GM11168 (cell line): ENCODE data around the gene ZNRF3.
"Not testable (repeated sequence)": the region's sequence is repeated elsewhere in the genome, so short reads cannot be mapped to it uniquely, and the experiment has no call there.

Experiments used
- in situ Hi-C: fragments of 300-500 bp; cut with MboI; formaldehyde crosslinking; loops from one replicate; pipeline ENCODE4 v1.12.0; 2022; ENCODE audit warnings: low sequenced_read_pairs; ENCODE audit not compliant: unreplicated experiment

ZNRF3 gene

GRCh38 chr22:28999919-29000556 is 116.7 kb downstream of the ZNRF3 start:
- in situ Hi-C loops = no loop called here

- in situ Hi-C loops = no loop called here
These were observed 117.3 kb downstream of the ZNRF3 start for GRCh38 chr22:29000641-29001040.

GRCh38 chr22:29002603-29003002 is 119.2 kb downstream of the ZNRF3 start:
- in situ Hi-C loops = no loop called here

- in situ Hi-C loops = no loop called here
These were observed 120.2 kb downstream of the ZNRF3 start for GRCh38 chr22:29003552-29003951.

GRCh38 chr22:29003975-29004646 is 120.7 kb downstream of the ZNRF3 start:
- in situ Hi-C loops = no loop called here

- in situ Hi-C loops = no loop called here
These were observed 121.4 kb downstream of the ZNRF3 start for GRCh38 chr22:29004647-29005371.

- in situ Hi-C loops = not testable (repeated sequence)
These were observed 122.4 kb downstream of the ZNRF3 start for GRCh38 chr22:29005754-29006153.

- in situ Hi-C loops = no loop called here
These were observed 123.0 kb downstream of the ZNRF3 start for GRCh38 chr22:29006346-29006745.

- in situ Hi-C loops = no loop called here
These were observed 125.8 kb downstream of the ZNRF3 start for GRCh38 chr22:29009148-29009547.

- in situ Hi-C loops = no loop called here
These were observed 128.1 kb downstream of the ZNRF3 start for GRCh38 chr22:29011240-29012100.

GRCh38 chr22:29012101-29012433 is 128.7 kb downstream of the ZNRF3 start:
- in situ Hi-C loops = no loop called here

- in situ Hi-C loops = no loop called here
These were observed 129.6 kb downstream of the ZNRF3 start for GRCh38 chr22:29012952-29013351.

GRCh38 chr22:29014293-29014692 is 130.9 kb downstream of the ZNRF3 start:
- in situ Hi-C loops = no loop called here

GRCh38 chr22:29014773-29015172 is 131.4 kb downstream of the ZNRF3 start:
- in situ Hi-C loops = no loop called here

- in situ Hi-C loops = no loop called here
These were observed 132.9 kb downstream of the ZNRF3 start for GRCh38 chr22:29016067-29016938.

GRCh38 chr22:29018293-29019189 is 135.2 kb downstream of the ZNRF3 start:
- in situ Hi-C loops = no loop called here

- in situ Hi-C loops = no loop called here
These were observed 138.9 kb downstream of the ZNRF3 start for GRCh38 chr22:29022101-29022817.

- in situ Hi-C loops = no loop called here
These were observed 139.9 kb downstream of the ZNRF3 start for GRCh38 chr22:29023172-29023796.
